Spleen (tissue), 11 donors: ENCODE data around the gene U2SURP. TPM values are rescaled to one million over a fixed set of nuclear protein-coding genes. Genes with fewer than 3 reads are reported as not detected.

Experiments
- DNase-seq: peaks from one replicate; pipeline ENCODE4 v3.0.0-alpha.2; 2020
- H3K27ac ChIP-seq, 8 donors: fragments of 200-600 bp; sonication (generic) in 7 of 8; 1 replicate in 4 of 8; 2 replicates in 4 of 8; pipeline versions ENCODE4 v1.5.0 to v1.8.0; 2016 to 2021; ENCODE audit warnings: inconsistent platforms in 4 of 8, mild to moderate bottlenecking in 4 of 8, moderate library complexity in 1 of 8
- H3K27me3 ChIP-seq, 7 donors: fragments of 200-600 bp; sonication (generic) in 6 of 7; replicated peaks in 1 of 7; 1 replicate in 4 of 7; 2 replicates in 3 of 7; pipeline versions ENCODE4 v1.5.0 to v1.8.0; 2016 to 2021; ENCODE audit warnings: inconsistent platforms in 3 of 7, mild to moderate bottlenecking in 1 of 7
- H3K36me3 ChIP-seq, 6 donors: fragments of 200-600 bp; sonication (generic) in 5 of 6; 1 replicate in 4 of 6; 2 replicates in 2 of 6; pipeline versions ENCODE4 v1.5.0 to v1.8.0; 2016 to 2021; ENCODE audit warnings: inconsistent platforms in 2 of 6
- H3K4me1 ChIP-seq, 6 donors: fragments of 200-600 bp; sonication (generic) in 5 of 6; 1 replicate in 3 of 6; 2 replicates in 3 of 6; pipeline versions ENCODE4 v1.5.0 to v1.8.0; 2016 to 2021; ENCODE audit warnings: inconsistent platforms in 3 of 6
- H3K4me3 ChIP-seq, 8 donors: fragments of 200-600 bp; sonication (generic) in 7 of 8; 1 replicate in 4 of 8; 2 replicates in 4 of 8; pipeline versions ENCODE4 v1.5.0 to v1.8.0; 2016 to 2021; ENCODE audit warnings: inconsistent platforms in 4 of 8, mild to moderate bottlenecking in 4 of 8, moderate library complexity in 2 of 8
- H3K9me3 ChIP-seq, 8 donors: fragments of 200-600 bp; sonication (generic) in 7 of 8; 1 replicate in 4 of 8; 2 replicates in 4 of 8; pipeline versions ENCODE4 v1.5.0 to v1.8.0; 2016 to 2021; ENCODE audit warnings: inconsistent platforms in 4 of 8
- CTCF ChIP-seq, 11 experiments: fragments of 200-600 bp in 7 of 11; fragments of 450-650 bp in 4 of 11; sonication (generic) in 4 of 11; IDR thresholded peaks in 8 of 11; conservative IDR thresholded peaks in 3 of 11; 1 replicate in 7 of 11; 2 replicates in 4 of 11; pipeline versions ENCODE4 v1.4.0 to v1.8.0; 2016 to 2021; ENCODE audit warnings: antibody characterized with exemption in 11 of 11, inconsistent platforms in 4 of 11, mild to moderate bottlenecking in 1 of 11
- POLR2A ChIP-seq, 3 donors: fragments of 450-650 bp; IDR thresholded peaks; one replicate each; pipeline ENCODE4 v1.5.1; 2017; ENCODE audit warnings: antibody characterized with exemption in 3 of 3, mild to moderate bottlenecking in 1 of 3
- POLR2AphosphoS5 ChIP-seq, 3 donors: sonication (generic); formaldehyde crosslinking; IDR thresholded peaks; one replicate each; pipeline ENCODE4 v1.5.1; 2017; ENCODE audit warnings: antibody characterized with exemption in 3 of 3
- WGBS, 5 donors: extraction: QIAGEN DNeasy Blood & Tissue Kit in 3 of 5; methylation state at CpG; one replicate each; pipeline versions ENCODE4 v1.1.5 to v1.1.7; 2013 to 2018; 5-methylcytosine and 5-hydroxymethylcytosine counted together
- intact Hi-C: fragments of 100-400 bp; cut with DNase I; formaldehyde crosslinking; loops from one replicate; pipeline ENCODE4 v1.15.0; 2023; ENCODE audit warnings: low total_unique reads
- polyA plus RNA-seq, 3 donors: library from polyadenylated mRNA; stranded (reverse); fragments of 200-250 nt; gene quantifications; one replicate each; pipeline ENCODE4 v1.2.1, GENCODE V29; 2013
- total RNA-seq, 7 donors: library from RNA; depleted of rRNA in 3 of 7; stranded (reverse); fragments of >200 nt in 3 of 7; fragmentation: NEBNext Ultra II Directional in 4 of 7; extraction: Animal tissue kit (Norgen Biotek cat#: 25700) in 4 of 7; gene quantifications; one replicate each; pipeline versions ENCODE4 v1.1.0 to v1.2.1, GENCODE V29; 2016 to 2021
- donor health status: healthy with polysubstance abuse.
- donor health status: DM: no; HTN: no; CAD: no; lungs with moderate emphysema.
- donor health status: DM: no; HTN: no; CAD: no.
- donor health status: Bipolar disorder and iron deficiency.
- donor health status: healthy.
- donor health status: DM: no; HTN: no; CAD: no.
- donor health status: DM: yes; HTN: yes; CAD: no.

The U2SURP gene
- total and polyA plus RNA-seq, 10 donors, result 29.7 to 130 (median 94.6) TPM

- 79 to 92% (median 86%) methylated on average over 3 of the region's 3 CpGs for WGBS, 5 donors
- H3K36me3 ChIP-seq, result no peaks in the 10 kb centered on the region
- DNase-seq, result no peak
- no peak overlapping the region for H3K4me3 ChIP-seq
- TF ChIP-seq POLR2AphosphoS5 (IDR thresholded peaks at IDR 0.05), result no peak
- no peak for TF ChIP-seq POLR2A (IDR thresholded peaks at IDR 0.05)
- no peak for TF ChIP-seq CTCF (IDR thresholded peaks at IDR 0.05 in 8 of 11, conservative IDR thresholded peaks at IDR 0.05 in 3 of 11)
- no peaks in the 10 kb centered on the region for H3K4me1 ChIP-seq
- peaks cover 0 to 44% (median 0%) of the 10 kb centered on the region in 7 donors for H3K27me3 ChIP-seq
- H3K9me3 ChIP-seq, result no peaks in the 10 kb centered on the region
- intact Hi-C loops, result no loop called here
- no peak overlapping the region for H3K27ac ChIP-seq
These were observed 47.9 kb upstream of the U2SURP start for GRCh38 chr3:142953443-142953842.

GRCh38 chr3:142958707-142959106, 42.7 kb upstream of the U2SURP start:
- Histone ChIP-seq H3K9me3 (no peaks in the 10 kb centered on the region), H3K27ac (no peak overlapping the region), H3K36me3 (no peaks in the 10 kb centered on the region), H3K27me3 (peaks cover 0 to 68% (median 28%) of the 10 kb centered on the region in 7 donors), H3K4me1 (peaks cover 0 to 12% (median 7%) of the 10 kb centered on the region in 6 donors), H3K4me3 (no peak overlapping the region)
- intact Hi-C loops, result no loop called here
- no peak for DNase-seq
- WGBS, 5 donors, result 60 to 71% (median 66%) methylated on average over 6 of the region's 6 CpGs
- TF ChIP-seq POLR2AphosphoS5 (IDR thresholded peaks at IDR 0.05) (no peak), CTCF (IDR thresholded peaks at IDR 0.05 in 8 of 11, conservative IDR thresholded peaks at IDR 0.05 in 3 of 11) (no peak), POLR2A (IDR thresholded peaks at IDR 0.05) (no peak)

- Histone ChIP-seq H3K27ac (no peak overlapping the region), H3K27me3 (peaks cover 0 to 84% (median 37%) of the 10 kb centered on the region in 7 donors), H3K4me1 (peaks cover 0 to 18% (median 8%) of the 10 kb centered on the region in 6 donors), H3K9me3 (no peaks in the 10 kb centered on the region), H3K36me3 (no peaks in the 10 kb centered on the region), H3K4me3 (no peak overlapping the region)
- intact Hi-C loops, result no loop called here
- 84 to 94% (median 92%) methylated on average over 1 of the region's 1 CpG for WGBS, 5 donors
- no peak for TF ChIP-seq POLR2AphosphoS5 (IDR thresholded peaks at IDR 0.05)
- TF ChIP-seq POLR2A (IDR thresholded peaks at IDR 0.05), result no peak
- no peak for TF ChIP-seq CTCF (IDR thresholded peaks at IDR 0.05 in 8 of 11, conservative IDR thresholded peaks at IDR 0.05 in 3 of 11)
- DNase-seq, result no peak
These were observed 41.0 kb upstream of the U2SURP start for GRCh38 chr3:142960322-142960850.

- TF ChIP-seq CTCF (IDR thresholded peaks at IDR 0.05 in 8 of 11, conservative IDR thresholded peaks at IDR 0.05 in 3 of 11), result no peak
- peaks cover 0 to 18% (median 8%) of the 10 kb centered on the region in 6 donors for H3K4me1 ChIP-seq
- intact Hi-C loops, result no loop called here
- H3K4me3 ChIP-seq, result no peak overlapping the region
- no peaks in the 10 kb centered on the region for H3K36me3 ChIP-seq
- H3K9me3 ChIP-seq, result no peaks in the 10 kb centered on the region
- no peak for DNase-seq
- H3K27me3 ChIP-seq, result peaks cover 0 to 90% (median 37%) of the 10 kb centered on the region in 7 donors
- WGBS, 5 donors, result 87 to 95% (median 93%) methylated on average over 2 of the region's 2 CpGs
- no peak overlapping the region for H3K27ac ChIP-seq
These were observed 39.8 kb upstream of the U2SURP start for GRCh38 chr3:142961539-142961938.
